Stimulated activated CD8-positive, alpha-beta memory T cell treated with anti-CD3 and anti-CD28 coated beads, Interleukin-15, amount 100 ng/mL, for 48 hours (primary cell): ENCODE measurements around the gene EIF5AL1.
"Not testable (repeated sequence)": the region's sequence is repeated elsewhere in the genome, so short reads cannot be mapped to it uniquely, and the experiment has no call there.

Source experiments
- DNase-seq, 2 donors: peaks; one replicate each; pipeline ENCODE4 v3.0.0-alpha.2; 2020; ENCODE audit warnings: low read depth in 2 of 2

The EIF5AL1 gene

DNA sequence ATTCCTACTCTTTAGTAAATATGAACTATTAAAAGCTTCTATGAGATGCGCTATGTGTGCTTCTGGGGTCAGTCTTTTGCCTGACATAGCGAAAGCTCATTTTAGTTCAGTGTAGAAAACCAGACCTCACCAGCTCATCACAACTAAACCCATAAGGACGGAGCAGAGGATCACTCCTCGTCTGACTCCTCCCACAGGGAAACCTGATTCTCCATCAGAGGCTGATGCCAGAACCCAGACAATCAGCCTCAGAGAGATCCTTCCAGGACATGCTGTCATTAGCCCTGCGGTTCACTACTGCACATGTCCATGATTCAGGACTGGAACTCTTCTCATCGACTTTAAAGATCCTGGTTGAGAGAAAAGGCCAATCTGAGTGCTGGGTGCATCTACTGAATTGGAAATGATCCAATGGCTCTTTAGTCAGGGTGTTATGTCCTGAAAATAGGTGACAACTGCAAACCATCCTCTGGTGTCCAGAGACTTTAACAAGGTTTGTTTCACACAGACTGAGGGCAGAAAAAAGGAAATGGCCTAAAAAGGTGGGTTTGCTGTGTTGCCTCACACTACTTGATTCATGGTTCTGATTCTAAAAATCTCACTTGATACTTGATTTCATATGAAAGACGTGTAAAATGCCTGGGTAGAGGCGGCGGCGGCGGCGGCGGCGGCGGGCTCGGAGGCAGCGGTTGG, at the start of gene EIF5AL1:
TSS of gene EIF5AL1 (plus strand) at position 643 of the 693 bp plus-strand sequence. CDS start 117 bp downstream, outside the sequence.
- DNase-seq: not testable (repeated sequence)

- DNase-seq: no peak
Observed at GRCh38 chr10:79463578-79464496, 48.5 kb upstream of the EIF5AL1 start.

DNA sequence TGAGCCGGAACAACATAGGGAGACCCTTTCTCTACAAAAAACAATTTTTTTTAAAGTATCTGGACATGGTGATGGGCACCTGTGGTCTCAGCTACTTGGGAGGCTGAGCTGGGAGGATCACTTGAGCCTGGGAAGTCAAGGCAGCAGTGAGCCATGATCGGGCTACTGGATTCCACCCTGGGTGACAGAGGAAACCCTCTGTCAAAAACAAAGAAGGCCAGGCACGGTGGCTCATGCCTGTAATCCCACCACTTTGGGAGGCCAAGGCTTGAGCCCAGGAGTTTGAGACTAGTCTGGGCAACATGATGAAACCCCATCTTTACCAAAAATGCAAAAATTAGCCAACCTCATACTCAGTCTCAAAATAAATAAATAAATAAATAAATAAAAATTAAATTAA, 47.0 kb upstream of the EIF5AL1 start:
- DNase-seq: no peak

- no peak for DNase-seq
Observed at GRCh38 chr10:79468015-79468560, 44.2 kb upstream of the EIF5AL1 start.

- no peak for DNase-seq
Observed at GRCh38 chr10:79468841-79469585, 43.3 kb upstream of the EIF5AL1 start.

DNA sequence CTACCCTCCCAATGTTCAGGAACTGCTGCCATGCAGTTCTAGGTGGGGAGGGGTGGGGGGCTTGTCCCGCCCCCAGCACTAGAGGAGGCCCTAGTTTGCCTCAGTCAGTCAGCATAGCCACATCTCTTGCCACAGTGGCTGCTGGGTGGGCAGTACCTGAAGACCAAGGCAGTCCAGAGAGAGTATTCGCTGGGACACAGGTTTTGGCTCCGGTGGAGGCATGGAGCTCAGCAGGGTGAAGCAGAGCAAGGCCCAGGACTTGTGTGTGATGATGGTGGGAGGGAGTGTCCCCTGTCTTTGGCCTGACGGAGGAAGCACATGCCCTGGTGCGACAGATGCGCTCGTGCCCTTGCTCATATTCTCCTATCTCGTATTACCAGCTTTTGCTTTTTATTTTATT, 42.2 kb upstream of the EIF5AL1 start:
- DNase-seq: no peak

- DNase-seq: no peak
Observed at GRCh38 chr10:79471776-79472175, 40.6 kb upstream of the EIF5AL1 start.

DNA sequence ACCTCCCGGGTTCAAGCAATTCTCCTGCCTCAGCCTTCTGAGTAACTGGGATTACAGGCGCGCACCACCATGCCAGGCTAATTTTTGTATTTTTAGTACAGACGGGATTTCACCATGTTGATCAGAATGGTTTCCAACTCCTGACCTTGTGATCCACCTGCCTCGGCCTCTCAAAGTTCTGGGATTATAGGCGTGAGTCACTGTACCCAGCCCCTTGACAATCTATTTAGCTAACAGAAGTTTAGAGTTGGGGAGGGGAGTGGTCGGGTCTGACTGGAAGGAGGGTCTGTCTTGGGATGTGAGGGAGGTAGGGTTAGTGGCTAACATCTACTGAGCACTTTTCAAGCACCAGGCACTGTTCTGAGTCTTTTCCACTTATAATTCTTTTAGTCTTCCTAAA, 39.9 kb upstream of the EIF5AL1 start:
- DNase-seq: no peak

GRCh38 chr10:79472951-79473350, 39.4 kb upstream of the EIF5AL1 start:
- no peak for DNase-seq

GRCh38 chr10:79473496-79474095, 38.7 kb upstream of the EIF5AL1 start:
- DNase-seq: no peak

DNA sequence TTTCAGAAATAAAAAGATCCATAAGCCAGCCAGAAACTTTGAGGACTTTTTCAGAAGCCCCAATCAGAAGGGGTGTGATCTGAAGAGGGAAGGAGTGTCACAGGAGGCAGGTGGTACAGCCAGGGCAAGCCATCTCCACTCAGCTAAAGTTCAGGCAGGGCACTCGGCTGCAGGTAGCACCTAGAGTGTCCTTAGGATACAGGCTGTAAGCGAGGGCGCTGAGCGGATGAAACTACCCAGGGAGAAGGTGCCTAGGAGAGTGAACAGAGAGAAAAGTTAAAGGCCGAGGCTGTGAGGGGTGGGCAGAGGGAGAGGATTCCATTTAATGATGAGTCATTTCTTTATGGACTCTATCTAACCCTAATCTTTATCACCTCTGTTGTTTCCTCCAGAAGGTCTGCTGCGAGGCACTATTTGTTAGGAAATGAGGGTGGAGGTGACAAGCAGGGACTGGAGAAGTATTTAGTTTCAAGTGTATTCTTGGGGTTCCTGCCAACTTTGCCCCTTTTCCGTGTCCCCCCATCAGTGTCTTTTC, 37.1 kb upstream of the EIF5AL1 start:
- DNase-seq: no peak

GRCh38 chr10:79475877-79476276, 36.5 kb upstream of the EIF5AL1 start:
- no peak for DNase-seq

- DNase-seq: no peak
Observed at GRCh38 chr10:79476645-79477044, 35.7 kb upstream of the EIF5AL1 start.

GRCh38 chr10:79477456-79477855, 34.9 kb upstream of the EIF5AL1 start:
- no peak for DNase-seq

- no peak for DNase-seq
Observed at GRCh38 chr10:79479283-79479909, 32.9 kb upstream of the EIF5AL1 start.

DNA sequence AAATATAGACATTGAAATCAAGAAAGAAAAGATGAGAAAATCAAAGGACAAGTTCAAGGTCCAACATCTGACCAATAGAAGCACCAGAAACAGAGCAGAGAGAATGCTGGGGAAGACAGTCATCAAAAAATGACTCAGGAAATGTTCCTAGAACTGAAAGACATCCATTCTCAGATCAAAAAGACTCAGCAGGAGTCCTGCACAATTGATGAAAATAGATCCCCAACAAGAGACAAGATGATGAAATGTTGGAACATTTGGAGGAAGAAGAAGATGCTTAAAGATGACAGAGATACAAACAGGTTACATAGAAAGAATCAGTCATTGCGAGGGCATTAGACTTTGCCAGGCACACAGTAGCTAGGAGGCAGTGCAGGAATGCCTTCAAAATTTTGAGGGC, 30.0 kb upstream of the EIF5AL1 start:
- no peak for DNase-seq

DNA sequence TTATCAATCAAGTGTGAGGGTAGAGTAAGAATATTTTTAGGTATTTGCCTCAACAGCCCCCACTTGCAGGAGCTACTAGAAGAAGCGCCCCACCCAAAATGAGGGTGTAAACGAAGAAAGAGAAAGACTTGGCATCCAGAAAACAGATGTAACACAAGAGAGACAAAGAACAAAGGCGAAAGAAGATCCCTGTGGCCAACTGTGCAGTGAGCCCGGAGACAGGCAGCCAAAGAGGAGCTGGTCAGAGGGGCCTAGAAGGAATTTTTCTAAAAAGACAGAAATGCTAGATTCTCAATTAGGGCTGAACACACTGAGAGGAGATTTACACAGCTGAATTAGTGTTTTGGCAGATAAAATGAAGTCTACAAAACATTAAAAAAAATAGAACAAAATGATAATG, 29.6 kb upstream of the EIF5AL1 start:
- no peak for DNase-seq

DNA sequence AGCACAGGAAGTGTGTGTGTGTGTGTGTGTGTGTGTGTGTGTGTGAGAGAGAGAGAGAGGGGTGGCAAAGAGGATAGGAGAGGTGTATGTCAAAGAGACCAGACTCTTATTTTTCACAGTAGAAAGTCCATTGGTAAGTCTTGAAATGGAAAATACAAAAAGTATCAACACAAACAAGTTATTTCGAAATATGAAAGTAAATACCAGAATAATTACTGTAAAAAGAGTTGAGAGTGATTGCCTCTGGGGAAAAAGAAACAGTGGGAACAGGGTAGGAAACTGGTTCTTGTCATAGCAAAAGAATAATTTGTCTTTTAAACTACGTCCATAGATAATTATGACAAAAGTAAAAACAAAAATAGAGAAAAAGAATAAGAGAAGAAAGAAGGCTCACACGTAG, 29.0 kb upstream of the EIF5AL1 start:
- no peak for DNase-seq

DNA sequence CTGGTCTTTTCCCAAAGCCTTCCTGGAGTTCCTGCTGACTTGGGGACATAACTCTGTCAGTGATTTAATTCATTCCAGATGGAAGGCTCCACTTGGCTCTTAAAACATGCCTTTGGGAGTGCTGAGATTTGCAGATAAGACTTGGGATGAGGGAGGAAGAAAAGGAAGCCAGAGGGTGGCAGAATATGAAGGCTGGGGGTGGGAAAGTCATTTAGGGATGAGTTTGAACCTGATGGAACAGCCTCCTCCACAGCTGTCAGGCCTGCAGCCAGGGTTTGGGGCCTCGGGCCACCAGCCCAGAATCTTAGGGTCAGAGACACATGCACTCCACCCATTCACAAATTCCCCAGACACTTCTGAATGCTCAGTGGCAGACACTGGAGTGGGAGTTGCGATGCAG, 28.4 kb upstream of the EIF5AL1 start:
- no peak for DNase-seq

DNA sequence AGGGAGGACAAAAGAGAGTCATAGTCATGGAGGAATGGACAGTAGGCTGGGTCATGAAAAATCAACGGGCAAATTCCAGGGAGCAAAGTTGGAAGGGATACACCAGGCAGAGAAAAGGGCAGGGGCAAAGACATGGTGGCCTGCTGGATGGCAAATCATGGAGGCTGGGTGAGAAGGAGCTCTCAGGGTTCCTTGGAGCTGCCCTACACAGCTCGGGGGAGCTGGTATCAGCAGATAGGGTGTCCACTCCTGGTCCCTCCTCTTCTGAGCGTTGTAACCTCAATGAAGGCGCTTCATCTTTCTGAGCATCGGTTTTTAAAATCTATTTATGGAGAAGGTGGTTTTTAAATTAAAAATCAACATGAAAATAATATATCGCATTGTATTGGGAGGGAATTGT, 27.9 kb upstream of the EIF5AL1 start:
- DNase-seq: no peak
